Embryonic facial prominence (tissue), 1 donor: Measurements from ENCODE around the gene RAB6B.
"Not testable (repeated sequence)": the region's sequence is repeated elsewhere in the genome, so short reads cannot be mapped to it uniquely, and the experiment has no call there.

Source experiments
- DNase-seq: peaks from one replicate; pipeline ENCODE4 v3.0.0-alpha.2; 2016; ENCODE audit errors: extremely low spot score

The RAB6B gene

DNA sequence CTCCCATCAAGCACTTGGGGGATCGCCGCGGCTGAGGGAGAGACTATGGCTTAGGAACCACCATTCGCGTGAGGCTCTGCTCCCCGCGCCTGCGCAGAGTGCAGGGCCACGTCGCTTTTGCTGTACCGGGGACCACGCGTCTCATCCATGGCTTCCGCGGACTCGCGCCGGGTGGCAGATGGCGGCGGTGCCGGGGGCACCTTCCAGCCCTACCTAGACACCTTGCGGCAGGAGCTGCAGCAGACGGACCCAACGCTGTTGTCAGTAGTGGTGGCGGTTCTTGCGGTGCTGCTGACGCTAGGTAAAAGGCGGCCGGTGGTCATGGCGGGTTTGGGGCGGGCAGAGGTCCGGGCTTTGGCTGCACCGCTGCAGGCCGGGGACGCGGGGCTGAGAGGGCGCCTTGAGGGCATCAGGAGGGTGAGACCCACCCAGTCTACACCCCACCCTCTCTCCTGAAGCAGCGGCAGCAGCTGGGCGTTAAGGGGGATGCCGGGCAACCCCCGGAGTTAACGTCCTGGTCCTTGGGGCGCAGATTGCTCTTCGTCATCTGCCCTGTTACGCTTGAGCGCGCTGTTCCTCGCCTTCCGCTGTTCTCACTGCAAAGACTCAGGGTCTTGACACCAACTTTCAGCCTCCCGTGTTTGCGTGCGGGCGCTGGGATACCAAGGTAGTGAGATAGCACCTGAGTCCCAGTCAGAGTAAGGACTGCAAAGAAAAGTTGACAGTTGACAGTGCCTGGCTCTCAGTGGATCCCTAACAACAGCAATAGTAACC, 89.8 kb downstream of the RAB6B start, which contains the start of gene SRPRB:
Gene SRPRB (plus strand): TSS at position 114 of the 774 bp plus-strand sequence. CDS start 34 bp downstream, at position 148.
- peak; percentile 88 for DNase-seq

DNA sequence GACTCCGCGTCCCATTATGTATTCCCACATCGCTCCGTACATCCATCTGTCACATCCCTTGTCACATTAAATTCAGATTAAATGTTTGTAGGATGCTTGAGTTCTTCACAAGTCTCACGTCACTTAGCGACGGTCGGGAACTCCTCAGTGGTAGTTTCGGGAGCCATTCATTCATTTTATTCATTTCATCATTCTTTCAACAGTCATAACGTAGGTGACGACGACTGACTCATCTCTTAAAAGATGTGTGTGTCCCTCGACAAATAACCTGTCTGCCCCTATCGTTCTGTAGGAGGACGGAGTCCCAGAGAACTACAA, 90.3 kb downstream of the RAB6B start:
- no peak for DNase-seq

DNA sequence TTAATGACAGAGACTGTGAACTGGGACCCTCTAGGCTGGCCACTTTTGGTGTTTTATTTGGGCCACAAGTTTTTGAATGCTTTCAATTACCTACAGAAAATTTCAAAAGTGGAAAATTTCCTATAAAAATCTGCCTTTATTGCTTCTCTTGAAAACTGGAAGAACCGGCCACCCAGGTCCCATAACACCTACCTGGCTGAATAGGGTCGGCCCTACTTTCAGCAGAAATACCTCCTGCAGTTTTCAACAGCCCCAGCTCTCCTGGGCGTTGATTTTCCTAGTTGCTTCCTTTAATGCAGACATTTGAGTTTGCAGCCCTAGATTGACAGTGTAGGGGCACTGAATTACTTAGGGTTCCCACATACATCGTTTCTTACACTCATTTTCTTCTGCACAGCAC, 90.8 kb downstream of the RAB6B start:
- no peak for DNase-seq

DNA sequence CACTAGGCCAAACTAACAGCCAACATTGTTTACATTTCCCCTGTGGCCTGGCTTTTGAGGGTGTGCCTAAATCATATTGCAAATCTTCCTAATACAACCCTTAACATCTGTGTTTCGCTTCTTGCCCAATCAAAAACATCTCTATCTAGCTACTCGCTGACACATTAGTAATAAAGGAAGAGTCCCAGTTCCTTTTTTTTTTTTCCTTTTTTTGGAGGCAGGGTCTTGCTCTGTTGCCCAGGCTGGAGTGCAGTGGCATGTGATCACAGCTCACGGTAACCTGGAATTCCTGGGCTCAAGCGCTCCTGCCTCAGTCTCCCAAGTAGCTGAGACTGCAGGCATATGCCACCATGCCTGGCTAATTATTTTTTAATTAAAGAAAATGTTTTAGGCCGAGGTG, 92.2 kb downstream of the RAB6B start:
- DNase-seq, result no peak

- DNase-seq, result no peak
Measured at GRCh38 chr3:133799794-133800585, 95.7 kb downstream of the RAB6B start.

GRCh38 chr3:133797396-133798105, 98.1 kb downstream of the RAB6B start:
- DNase-seq, result no peak

DNA sequence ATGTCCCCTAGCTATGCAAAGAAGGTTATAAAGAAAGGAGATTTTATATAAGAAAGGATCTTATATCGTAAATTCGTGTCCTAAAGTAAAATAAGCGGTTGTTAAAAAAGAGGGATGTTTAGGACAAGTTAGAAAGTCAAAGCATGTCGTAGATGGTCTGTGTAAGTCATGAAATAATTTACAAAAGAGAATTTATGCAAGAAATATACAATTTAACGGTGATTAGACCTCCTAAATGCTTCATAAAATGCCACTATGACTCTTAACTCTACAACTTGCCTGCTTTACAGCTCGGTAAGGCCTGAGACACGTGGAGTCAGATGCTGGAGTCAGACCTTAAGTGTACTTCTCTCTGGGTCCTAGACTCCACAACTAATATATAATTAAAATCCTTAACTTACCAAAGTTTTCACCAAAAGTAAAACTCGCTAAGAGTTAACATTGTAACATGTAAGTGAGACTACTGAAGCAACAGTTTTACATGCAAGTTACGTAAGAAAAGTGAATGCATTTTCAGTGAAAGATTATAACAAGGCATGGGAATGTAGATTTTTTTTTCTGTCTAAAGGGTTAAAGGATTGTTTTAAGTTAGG, 103.4 kb downstream of the RAB6B start:
- no peak for DNase-seq

GRCh38 chr3:133788024-133788423, 107.7 kb downstream of the RAB6B start:
- DNase-seq, result no peak

DNA sequence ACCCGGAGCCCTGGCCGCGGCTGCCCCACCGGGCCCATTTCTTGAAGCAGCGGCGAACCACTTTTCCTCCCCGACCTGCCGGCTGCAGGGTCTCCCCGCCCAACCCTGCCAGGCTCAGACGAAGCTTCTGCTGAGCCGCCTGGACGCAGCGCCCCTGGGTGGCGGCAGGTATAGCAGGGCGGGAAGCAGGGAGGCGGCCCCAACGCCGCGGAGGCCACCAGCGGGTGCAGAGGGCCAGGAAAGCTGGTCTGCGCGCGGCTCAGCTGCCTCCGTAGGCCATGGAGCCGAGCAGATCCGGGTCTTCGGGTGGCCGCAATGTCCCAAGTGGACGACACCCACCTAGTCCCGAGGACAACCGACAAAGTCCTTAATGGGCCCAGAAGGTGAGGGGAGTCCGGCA, 111.9 kb downstream of the RAB6B start:
- no peak for DNase-seq

GRCh38 chr3:133782454-133782853, 113.2 kb downstream of the RAB6B start:
- no peak for DNase-seq

- DNase-seq, result no peak
Measured at GRCh38 chr3:133781570-133781969, 114.1 kb downstream of the RAB6B start.

GRCh38 chr3:133780756-133781155, 114.9 kb downstream of the RAB6B start:
- not testable (repeated sequence) for DNase-seq

DNA sequence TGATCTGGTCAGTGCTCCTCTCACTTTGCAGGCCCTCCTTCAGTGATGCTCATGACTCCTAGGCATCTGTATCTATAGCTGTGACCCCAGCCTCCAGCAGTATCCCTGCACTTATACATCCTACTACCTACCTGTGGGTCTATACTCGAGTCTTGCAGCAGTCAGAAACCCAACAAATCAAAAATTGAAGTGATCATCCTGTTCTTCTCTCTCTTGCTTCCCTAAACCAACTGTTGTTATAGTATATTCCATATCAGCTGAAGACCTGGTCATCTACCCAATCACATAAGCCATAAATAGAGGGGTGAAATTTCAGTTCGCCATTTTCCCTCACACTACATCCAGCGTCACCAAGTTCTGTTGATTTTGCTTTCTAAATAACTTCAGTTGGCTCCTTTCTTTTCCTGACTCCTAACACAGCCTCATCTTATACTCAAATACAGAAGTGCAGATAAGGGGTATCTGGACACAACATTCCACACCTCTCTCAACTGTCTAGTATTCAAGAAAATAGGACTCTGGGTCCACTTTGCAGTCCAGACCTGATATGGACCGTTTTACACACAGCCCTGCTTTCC, 116.0 kb downstream of the RAB6B start:
- no peak for DNase-seq

DNA sequence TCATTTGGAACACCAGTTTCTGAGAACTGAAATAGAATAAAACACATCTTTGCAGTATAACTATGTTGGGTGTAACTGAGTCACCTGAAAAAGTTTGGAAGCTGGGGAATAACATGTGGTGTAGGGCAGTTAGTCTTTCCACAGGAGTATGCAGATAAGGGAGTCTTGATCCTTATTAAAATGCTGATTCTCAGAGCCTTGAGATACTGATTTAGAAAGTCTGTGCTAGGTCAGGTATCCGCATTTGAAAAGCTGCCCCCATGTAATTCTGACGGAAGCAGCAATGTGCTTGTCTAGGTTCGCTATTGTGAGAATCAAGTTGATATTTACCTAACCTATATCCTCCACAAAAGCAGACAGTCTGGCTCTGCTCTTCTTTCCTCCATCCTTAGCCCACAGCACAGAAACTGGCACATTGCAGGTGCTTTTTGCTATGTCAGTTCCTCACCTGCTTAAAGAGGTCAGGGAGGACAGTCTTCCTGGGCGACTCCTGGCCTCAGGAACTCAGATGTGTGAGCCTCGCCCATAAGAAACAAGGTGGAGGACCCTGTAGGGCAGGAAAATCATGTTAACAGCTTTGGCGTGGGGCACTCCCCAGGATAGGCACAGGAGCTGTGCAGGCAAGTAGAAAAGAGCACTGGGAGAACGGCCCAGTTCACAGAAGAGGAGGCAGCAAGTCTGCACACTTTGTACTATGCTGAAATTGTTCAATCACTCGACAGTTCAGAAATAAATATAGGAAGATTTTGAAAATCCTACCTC, 117.7 kb downstream of the RAB6B start:
- no peak for DNase-seq

GRCh38 chr3:133776794-133777438, 118.8 kb downstream of the RAB6B start:
- DNase-seq, result no peak

DNA sequence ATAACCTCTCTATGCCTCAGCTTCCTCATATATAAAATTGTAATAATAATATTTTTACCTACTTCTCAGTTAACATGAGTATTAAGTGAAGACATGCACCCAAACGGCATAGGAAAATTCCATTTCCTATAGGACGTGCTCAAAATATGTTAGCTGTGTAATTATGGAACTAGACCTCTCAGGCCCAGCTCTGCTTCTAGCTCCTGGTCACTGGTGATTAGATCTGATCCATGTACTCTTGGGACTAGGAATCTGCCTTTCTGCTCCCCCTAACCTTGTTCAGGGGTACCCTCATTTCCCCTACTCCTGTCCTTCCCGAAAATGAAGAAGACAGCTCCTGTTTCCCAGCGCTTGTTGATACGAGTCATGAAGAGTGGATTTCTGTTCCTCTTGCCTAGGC, 119.8 kb downstream of the RAB6B start:
- no peak for DNase-seq

DNA sequence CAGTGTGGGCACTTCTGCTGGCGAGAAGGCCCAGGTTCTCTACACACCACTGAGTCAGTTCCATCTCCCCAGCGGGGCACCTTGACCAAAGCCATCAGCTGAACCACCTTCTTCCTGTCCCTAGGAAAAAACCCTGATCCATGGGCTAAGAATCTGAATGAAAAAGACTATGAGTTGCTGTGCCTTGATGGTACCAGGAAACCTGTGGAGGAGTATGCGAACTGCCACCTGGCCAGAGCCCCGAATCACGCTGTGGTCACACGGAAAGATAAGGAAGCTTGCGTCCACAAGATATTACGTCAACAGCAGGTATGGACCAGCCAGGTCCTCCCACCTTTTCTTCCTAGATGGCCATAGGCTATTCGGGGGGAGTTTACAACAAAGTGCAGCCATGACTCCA, 120.4 kb downstream of the RAB6B start:
- DNase-seq, result no peak
